COLO668 (cell line): ENCODE measurements around the gene MILR1.
"Not testable (repeated sequence)": the region's sequence is repeated elsewhere in the genome, so short reads cannot be mapped to it uniquely, and the experiment has no call there.

Experiments
- DNase-seq: peaks from one replicate; lab custom pipeline; 2025; ENCODE audit not compliant: unreplicated experiment; lab: John Stamatoyannopoulos, UW

Gene MILR1

GRCh38 chr17:64426596-64426995 is 22.3 kb upstream of the MILR1 start:
- no peak for DNase-seq

DNA sequence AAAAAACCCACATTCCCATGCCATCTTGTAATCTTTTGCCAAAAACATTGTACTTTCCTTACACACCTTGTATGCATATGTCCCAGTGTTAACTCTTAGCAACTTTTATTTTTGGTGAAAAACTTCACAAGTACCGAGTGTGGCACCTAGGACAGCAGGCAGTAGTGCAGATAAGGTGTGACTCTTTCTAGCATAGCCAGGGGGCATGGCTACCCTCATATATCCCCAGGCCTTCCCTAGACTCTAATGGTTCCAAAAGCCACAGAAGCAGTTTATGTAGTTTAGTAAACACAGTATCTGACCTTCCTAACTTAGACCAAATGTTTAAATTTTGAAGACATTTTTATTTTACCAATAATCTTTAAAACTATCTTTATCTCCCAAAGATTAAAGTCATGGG is 20.5 kb upstream of the MILR1 start:
- DNase-seq, result no peak

GRCh38 chr17:64430036-64430435 is 18.9 kb upstream of the MILR1 start:
- DNase-seq, result not testable (repeated sequence)

DNA sequence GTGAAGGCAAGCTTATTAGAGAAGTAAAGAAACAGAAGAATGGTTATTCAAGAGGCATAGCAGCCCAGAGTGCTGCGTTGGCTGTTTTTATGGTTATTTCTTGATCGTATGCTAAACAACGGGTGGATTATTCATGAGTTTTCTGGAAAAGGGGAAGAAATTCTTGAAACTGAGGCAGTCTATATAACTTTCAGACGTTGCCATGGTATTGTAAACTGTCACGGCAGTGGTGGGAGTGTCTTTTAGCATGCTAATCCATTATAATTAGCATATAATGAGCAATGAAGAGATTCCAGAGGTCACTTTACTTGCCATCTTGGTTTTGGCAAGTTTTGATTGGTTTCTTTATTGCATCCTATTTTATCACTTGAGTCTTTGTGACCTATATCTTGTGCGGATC is 17.4 kb upstream of the MILR1 start:
- no peak for DNase-seq

DNA sequence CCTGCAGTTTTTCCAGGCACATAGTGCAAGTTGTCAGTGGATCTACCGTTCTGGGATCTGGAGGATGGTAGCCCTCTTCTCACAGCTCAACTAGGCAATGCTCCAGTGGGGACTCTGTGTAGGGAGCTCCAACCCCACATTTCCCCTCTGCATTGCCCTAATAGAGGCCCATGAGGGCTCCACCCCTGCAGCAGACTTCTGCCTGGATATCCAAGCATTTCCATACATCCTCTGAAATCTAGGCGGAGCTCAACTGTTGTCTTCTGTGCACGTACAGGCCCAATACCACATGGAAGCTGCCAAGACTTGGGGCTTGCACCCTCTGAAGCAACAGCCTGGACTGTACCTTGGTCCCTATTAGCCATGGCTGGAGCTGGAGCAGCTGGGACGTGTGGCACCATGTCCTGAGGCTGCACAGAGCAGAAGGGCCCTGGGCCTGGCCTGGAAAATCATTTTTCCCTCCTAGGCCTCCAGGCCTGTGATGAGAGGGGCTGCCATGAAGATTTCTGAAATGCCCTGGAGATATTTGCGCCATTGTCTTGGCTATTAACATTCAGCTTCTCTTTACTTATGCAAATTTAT is 10.9 kb upstream of the MILR1 start:
- no peak for DNase-seq

GRCh38 chr17:64439521-64439920 is 9.4 kb upstream of the MILR1 start:
- not testable (repeated sequence) for DNase-seq

- DNase-seq, result no peak
Measured at GRCh38 chr17:64439956-64440355, 9.0 kb upstream of the MILR1 start.

DNA sequence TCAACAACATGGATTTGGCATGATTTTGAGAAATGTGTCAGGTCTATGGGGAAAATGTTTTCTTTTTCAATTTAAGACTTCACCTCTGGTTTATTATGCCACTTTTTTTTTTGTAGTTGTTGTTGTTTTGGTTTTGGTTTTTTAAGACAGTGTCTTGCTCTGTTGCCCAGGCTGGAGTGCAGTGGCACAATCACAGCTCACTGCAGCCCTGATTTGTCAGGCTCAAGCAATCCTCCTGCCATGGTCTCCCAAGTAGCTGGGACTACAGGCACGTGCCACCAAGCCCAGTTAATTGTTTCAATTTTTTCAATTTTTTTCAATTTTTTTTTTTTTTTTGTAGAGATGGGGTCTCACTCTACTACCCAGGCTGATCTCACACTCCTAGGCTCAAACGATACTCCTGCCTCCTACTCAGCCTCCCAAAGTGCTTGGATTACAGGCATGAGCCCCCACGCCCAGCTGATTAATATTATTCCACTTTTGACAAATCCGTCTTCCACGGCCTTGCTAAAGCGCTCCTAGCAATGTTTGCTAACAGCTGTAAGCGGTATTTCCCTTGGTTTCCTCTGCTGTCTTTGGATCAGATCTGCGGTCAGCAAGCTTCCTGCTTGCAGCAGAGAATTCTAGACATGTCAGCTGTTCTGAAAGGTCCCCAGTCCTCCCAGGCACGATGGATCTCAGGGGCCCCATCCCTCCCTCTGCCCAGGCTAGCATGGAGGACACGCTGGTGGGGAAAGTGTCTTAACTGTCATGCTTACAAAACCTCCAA is 7.0 kb upstream of the MILR1 start:
- no peak for DNase-seq

- no peak for DNase-seq
Measured at GRCh38 chr17:64442541-64442971, 6.4 kb upstream of the MILR1 start.

- DNase-seq, result no peak
Measured at GRCh38 chr17:64443086-64443760, 5.7 kb upstream of the MILR1 start.

DNA sequence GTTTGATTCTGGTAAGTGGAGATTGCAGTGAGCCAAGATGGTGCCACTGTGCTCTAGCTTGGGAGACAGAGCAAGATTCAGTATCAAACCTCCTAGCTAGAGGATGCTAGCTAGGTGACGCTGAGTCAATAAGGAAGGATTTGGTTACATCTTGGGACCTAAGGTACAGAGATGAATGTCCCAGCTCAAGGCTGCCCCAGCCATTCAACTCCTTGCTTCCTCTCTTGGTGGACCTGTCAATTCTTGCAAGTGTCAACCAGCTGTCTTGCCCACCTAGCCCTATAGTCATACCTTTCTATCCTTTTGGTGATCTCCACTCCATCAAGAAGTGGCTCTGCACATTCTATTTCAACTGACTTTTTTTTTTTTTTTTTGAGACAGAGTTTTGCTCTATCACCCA is 1.4 kb upstream of the MILR1 start:
- no peak for DNase-seq

- DNase-seq, result no peak
Measured at GRCh38 chr17:64449545-64449944, 630 bp downstream of the MILR1 start.

GRCh38 chr17:64455993-64456885 is 7.3 kb downstream of the MILR1 start:
- no peak for DNase-seq

DNA sequence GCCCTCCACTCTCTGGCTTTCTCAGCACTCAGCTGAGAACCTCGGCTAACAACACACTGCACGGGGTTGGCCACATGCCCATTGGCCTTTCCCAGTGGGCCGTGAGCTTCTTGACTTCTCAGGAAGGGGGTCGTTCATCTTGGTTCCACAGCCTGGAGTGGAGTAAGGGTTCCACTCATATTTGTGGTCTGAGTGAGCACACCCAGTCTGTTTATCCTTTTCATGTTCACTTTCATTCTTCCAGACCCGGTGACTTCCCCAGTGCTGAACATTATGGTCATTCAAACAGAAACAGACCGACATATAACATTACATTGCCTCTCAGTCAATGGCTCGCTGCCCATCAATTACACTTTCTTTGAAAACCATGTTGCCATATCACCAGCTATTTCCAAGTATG is 8.2 kb downstream of the MILR1 start:
- DNase-seq, result no peak

DNA sequence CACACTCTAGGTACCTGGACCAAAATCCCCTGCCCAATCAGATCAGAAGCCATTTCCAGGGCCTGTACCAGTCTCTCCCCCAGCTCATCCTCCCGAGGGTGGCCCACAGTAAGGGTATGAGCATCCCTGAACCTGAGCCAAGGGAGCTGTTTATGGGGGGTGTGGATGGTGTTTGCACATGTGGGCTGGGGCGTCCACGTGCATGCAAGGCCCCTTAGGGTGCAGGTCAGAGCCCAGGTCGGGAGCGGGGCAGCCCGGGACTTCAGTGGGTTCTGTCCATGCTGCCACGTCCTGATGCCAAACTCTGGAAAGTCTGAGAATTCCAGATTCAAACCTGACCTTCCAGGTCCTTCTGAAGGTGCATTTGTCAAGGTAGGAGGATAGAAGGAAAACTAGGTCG is 9.8 kb downstream of the MILR1 start:
- DNase-seq, result no peak

GRCh38 chr17:64459284-64459747 is 10.4 kb downstream of the MILR1 start:
- no peak for DNase-seq

- not testable (repeated sequence) for DNase-seq
Measured at GRCh38 chr17:64459818-64460217, 10.9 kb downstream of the MILR1 start.

- DNase-seq, result no peak
Measured at GRCh38 chr17:64460955-64461354, 12.0 kb downstream of the MILR1 start.

GRCh38 chr17:64461788-64462187 is 12.9 kb downstream of the MILR1 start:
- DNase-seq, result no peak

GRCh38 chr17:64466019-64466735 is 17.3 kb downstream of the MILR1 start:
- no peak for DNase-seq
